ENCODE measurements around the gene TRMU. TPM values are rescaled to one million over a fixed set of nuclear protein-coding genes. Genes with fewer than 3 reads are reported as not detected.

TRMU gene
- total and polyA plus RNA-seq, 2 donors (not counting 3 experiments of a cell fraction or from before 2014, with no cell fraction given), result 42.4 to 65.7 TPM

GRCh38 chr22:46376908-46377524 is 41.5 kb downstream of the TRMU start:
- intact Hi-C loops (cut with micrococcal nuclease), result no loop called here
- Histone ChIP-seq H2AFZ (ENCODE audit: low read depth, low read length) (no peak overlapping the region), H3K9me3 (replicated peaks; ENCODE audit: control insufficient read depth, insufficient read depth, low read length) (no peaks in the 10 kb centered on the region), H3K9me1 (replicated peaks; ENCODE audit: control insufficient read depth, extremely low read depth, insufficient read depth, low read length) (no peaks in the 10 kb centered on the region), H3K9ac (replicated peaks; ENCODE audit: extremely low read depth, insufficient read depth, low read length) (no peak overlapping the region), H3K27ac (ENCODE audit: insufficient read depth, low read depth, low read length) (no peak overlapping the region), H3K4me1 (ENCODE audit: control insufficient read depth, extremely low read depth, insufficient read depth, low read length) (peaks cover 6% of the 10 kb centered on the region), H3K27me3 (ENCODE audit: control insufficient read depth in 2 of 2, insufficient read depth in 2 of 2, low read length in 2 of 2) (no peaks in the 10 kb centered on the region), H3K4me2 (ENCODE audit: insufficient read depth, low read length) (no peak overlapping the region), H3K4me3 (replicated peaks in 1 of 3; ENCODE audit: insufficient read depth in 1 of 3, low read depth in 1 of 3, low read length in 3 of 3) (no peak overlapping the region), H3K36me3 (ENCODE audit: control insufficient read depth in 2 of 2, extremely low read depth in 1 of 2, insufficient read depth in 2 of 2, low read length in 2 of 2) (no peaks in the 10 kb centered on the region), H4K20me1 (replicated peaks; ENCODE audit: control insufficient read depth, extremely low read depth, insufficient read depth, low read length) (no peaks in the 10 kb centered on the region), H3K79me2 (ENCODE audit: control insufficient read depth, insufficient read depth, low read length) (no peaks in the 10 kb centered on the region)
- POLR2A ChIA-PET, result no interaction called here
- TF ChIP-seq JUN (IDR thresholded peaks at IDR 0.05; ENCODE audit: borderline replicate concordance, insufficient read depth, insufficient read length, low read depth), result no peak
- no peak for TF ChIP-seq FOS (IDR thresholded peaks at IDR 0.05; ENCODE audit: borderline replicate concordance, insufficient read depth, low read length)
- no peak for TF ChIP-seq MAX (IDR thresholded peaks at IDR 0.05; ENCODE audit: insufficient read depth, insufficient read length)
- TF ChIP-seq POLR2AphosphoS5 (IDR thresholded peaks at IDR 0.05; ENCODE audit: insufficient read depth, low read depth, low read length), result no peak
- TF ChIP-seq MYC (IDR thresholded peaks at IDR 0.05; ENCODE audit: low read depth, low read length), result no peak
- no peak for TF ChIP-seq POLR2A (IDR thresholded peaks at IDR 0.05; ENCODE audit: low read depth, low read length)
- no peak for TF ChIP-seq GATA2 (IDR thresholded peaks at IDR 0.05; ENCODE audit: insufficient read depth, insufficient read length, low read depth, low read length)
- FAIRE-seq (no peak), DNase-seq (ENCODE audit: low read depth, low spot score) (no peak)
- dilution Hi-C loops (cut with MboI; ENCODE audit: extremely low pct_ligation_motif_present, low sequenced_read_pairs), result no loop called here
- CTCF ChIA-PET, result interaction anchor here (2.3 kb wide), 1 partner anchor 9 kb away, joined by 10 read pairs; no protein-coding TSS in a partner anchor
- BruUV-seq (replicated peaks), result no TSS peak

All from endothelial cell of umbilical vein (primary cell).